H1 (cell line): ENCODE measurements around the gene PLXNA3. TPM values are rescaled to one million over a fixed set of nuclear protein-coding genes. Genes with fewer than 3 reads are reported as not detected.

ENCODE experiments used
- EGR1 ChIP-seq: IDR thresholded peaks from 2 replicates; pipeline ENCODE4 v1.6.1; 2011; ENCODE audit warnings: low read depth, low read length, borderline replicate concordance
- polyA plus RNA-seq, 7 experiments: library from polyadenylated mRNA; depleted of rRNA in 3 of 7; stranded (reverse) in 5 of 7; unstranded in 2 of 7; fragments of >200 nt in 5 of 7; fragments of 200-250 nt in 2 of 7; gene quantifications; 1 replicate in 5 of 7; 2 replicates in 1 of 7; 4 replicates in 1 of 7; pipeline versions ENCODE4 v1.2.1 to v1.2.3, GENCODE V29; 2011 to 2013; ENCODE audit warnings: missing spikeins in 2 of 7, mixed read lengths in 2 of 7
- total RNA-seq: library from RNA; stranded (reverse); fragmentation: NEBNext Ultra II Directional; extraction: Animal tissue kit (Norgen Biotek cat#: 25700); gene quantifications from 2 replicates; pipeline ENCODE4 v1.2.1, GENCODE V29; 2021

The PLXNA3 gene
- total and polyA plus RNA-seq, 2 of the 8 experiments (the other 6 are each of a cell fraction or from before 2014, with no cell fraction given): 10.7 to 18.2 TPM

DNA sequence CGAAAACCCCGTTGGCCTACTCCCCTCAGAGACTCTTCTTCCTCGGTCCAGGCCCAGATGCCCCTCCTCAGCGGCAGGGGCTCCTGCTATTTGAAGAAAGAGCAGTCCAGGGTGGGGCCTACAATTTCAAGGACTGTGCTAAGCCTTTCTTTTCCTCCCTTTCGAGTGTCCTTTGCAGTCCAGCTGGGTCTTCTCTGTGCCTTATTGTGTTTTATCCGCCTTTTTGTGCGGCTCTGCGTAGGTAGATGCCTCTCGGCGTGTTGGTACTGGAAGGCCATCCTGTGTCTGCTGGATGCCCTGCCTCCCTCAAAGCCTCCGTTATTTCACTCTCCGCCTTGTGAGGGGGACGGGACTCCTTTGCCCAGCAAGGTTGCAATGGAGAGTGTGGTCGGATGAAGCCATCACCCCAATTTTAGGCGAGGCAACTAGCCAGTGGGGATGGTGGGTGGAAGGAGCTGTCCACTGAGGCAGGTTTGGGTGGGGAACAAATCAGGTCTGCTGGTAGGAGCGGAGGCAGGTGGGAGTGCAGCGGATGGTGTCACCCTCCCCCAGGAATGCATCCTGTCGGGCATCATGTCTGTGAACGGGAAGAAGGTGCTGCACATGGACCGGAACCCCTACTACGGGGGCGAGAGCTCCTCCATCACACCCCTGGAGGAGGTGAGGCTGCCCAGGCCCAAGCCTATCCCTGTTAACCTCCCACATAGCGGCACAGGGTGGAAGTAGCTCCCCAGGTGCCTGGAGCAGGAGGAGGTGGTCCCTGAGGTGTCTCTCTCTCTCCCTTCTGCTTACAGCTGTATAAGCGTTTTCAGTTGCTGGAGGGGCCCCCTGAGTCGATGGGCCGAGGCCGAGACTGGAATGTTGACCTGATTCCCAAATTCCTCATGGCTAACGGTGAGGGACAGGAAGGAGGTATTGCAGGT, 19.8 kb upstream of the PLXNA3 start (continued):
- no peak for TF ChIP-seq EGR1
